A673 (cell line): ENCODE measurements around the gene CLCN5. TPM values are rescaled to one million over a fixed set of nuclear protein-coding genes. Genes with fewer than 3 reads are reported as not detected.

Experiments used
- BruUV-seq: library from RNA; stranded (reverse); fragments of 400-500 nt; replicated peaks from 2 replicates; lab custom pipeline; 2021; lab: Mats Ljungman, UMichigan
- CTCF ChIA-PET: fragments of 300-600 bp; sonication (Branson Sonifier 250); formaldehyde crosslinking; loops from one replicate; lab custom pipeline; 2022; ENCODE audit warnings: antibody characterized with exemption; lab: Charles Lee
- POLR2A ChIA-PET: fragments of 300-600 bp; sonication (Branson Sonifier 250); formaldehyde crosslinking; loops from one replicate; lab custom pipeline; 2022; ENCODE audit warnings: antibody characterized with exemption; ENCODE audit not compliant: low non-redundant PET; lab: Charles Lee
- DNase-seq: peaks from one replicate; pipeline ENCODE4 v3.0.0-alpha.2; 2015; ENCODE audit warnings: low spot score
- H3K27ac ChIP-seq: fragments of 200-600 bp; sonication (generic); 2 replicates; pipeline ENCODE4 v1.5.1; 2016; ENCODE audit warnings: mixed run types, low read depth, mild to moderate bottlenecking, mixed read lengths, antibody characterized with exemption, low read length; ENCODE audit not compliant: poor library complexity, severe bottlenecking
- H3K27me3 ChIP-seq: fragments of 200-600 bp; sonication (generic); replicated peaks from 2 replicates; pipeline ENCODE4 v1.6.1; 2017; ENCODE audit warnings: mixed run types, low read depth, mild to moderate bottlenecking, mixed read lengths, antibody characterized with exemption, low read length; ENCODE audit not compliant: insufficient read depth, poor library complexity
- H3K36me3 ChIP-seq: fragments of 200-600 bp; sonication (generic); 2 replicates; pipeline ENCODE4 v1.6.1; 2016; ENCODE audit warnings: mixed run types, mild to moderate bottlenecking, mixed read lengths, antibody characterized with exemption, low read length; ENCODE audit not compliant: insufficient read depth, poor library complexity, severe bottlenecking
- H3K4me1 ChIP-seq: fragments of 200-600 bp; sonication (generic); 2 replicates; pipeline ENCODE4 v1.6.1; 2017; ENCODE audit warnings: mixed run types, mild to moderate bottlenecking, mixed read lengths, antibody characterized with exemption, low read length; ENCODE audit not compliant: insufficient read depth, poor library complexity, severe bottlenecking
- H3K4me3 ChIP-seq: fragments of 200-600 bp; sonication (generic); 2 replicates; pipeline ENCODE4 v1.5.1; 2016; ENCODE audit warnings: low read depth, mixed run types, mild to moderate bottlenecking, mixed read lengths, low read length; ENCODE audit not compliant: poor library complexity, severe bottlenecking
- H3K9me3 ChIP-seq: fragments of 200-600 bp; sonication (generic); 2 replicates; pipeline ENCODE4 v1.6.1; 2016; ENCODE audit warnings: mixed run types, low read depth, mild to moderate bottlenecking, mixed read lengths, antibody characterized with exemption, low read length; ENCODE audit not compliant: poor library complexity, severe bottlenecking
- EZH2 ChIP-seq: fragments of 200-600 bp; sonication (generic); IDR thresholded peaks from 2 replicates; pipeline ENCODE4 v1.6.1; 2017; ENCODE audit warnings: borderline replicate concordance, low read depth, mild to moderate bottlenecking, mixed read lengths, antibody characterized with exemption, low read length; ENCODE audit not compliant: poor library complexity, severe bottlenecking
- intact Hi-C: fragments of 100-400 bp; cut with micrococcal nuclease; formaldehyde crosslinking; loops from one replicate; pipeline ENCODE4 v1.10.0; 2022; ENCODE audit not compliant: unreplicated experiment
- total RNA-seq: library from RNA; stranded (reverse); gene quantifications from 2 replicates; pipeline ENCODE4 v1.2.3, GENCODE V29; 2021
- TF ChIP-seq, protein P1 (sequence below): fragments of 300-800, 200-600 bp; sonication (generic); conservative IDR thresholded peaks from 2 replicates; pipeline ENCODE4 v1.5.1; 2017; ENCODE audit warnings: low read depth, mild to moderate bottlenecking, antibody characterized with exemption, low read length, moderate library complexity, mixed read lengths

Gene CLCN5
- total RNA-seq, 1 experiment from 2014 or later = 25.3 TPM

- no peak for DNase-seq
- no peaks in the 10 kb centered on the region for H3K36me3 ChIP-seq
- intact Hi-C loops = loop anchor here (10.0 kb wide), 2 partner anchors 172 to 672 kb away; no protein-coding TSS in a partner anchor
- no peaks in the 10 kb centered on the region for H3K9me3 ChIP-seq
- POLR2A ChIA-PET = no interaction called here
- TF ChIP-seq EZH2 = no peak
- H3K27me3 ChIP-seq = no peaks in the 10 kb centered on the region
- H3K27ac ChIP-seq = no peak overlapping the region
- H3K4me3 ChIP-seq = no peak overlapping the region
- peaks cover 3% of the 10 kb centered on the region for H3K4me1 ChIP-seq
- CTCF ChIA-PET = no interaction called here
- BruUV-seq = no TSS peak
Measured at GRCh38 chrX:49912861-49913260, 9.5 kb upstream of the CLCN5 start.

- POLR2A ChIA-PET = no interaction called here
- DNase-seq = peak; percentile 73
- CTCF ChIA-PET = no interaction called here
Measured at GRCh38 chrX:49915361-49916222, 6.8 kb upstream of the CLCN5 start.

DNA sequence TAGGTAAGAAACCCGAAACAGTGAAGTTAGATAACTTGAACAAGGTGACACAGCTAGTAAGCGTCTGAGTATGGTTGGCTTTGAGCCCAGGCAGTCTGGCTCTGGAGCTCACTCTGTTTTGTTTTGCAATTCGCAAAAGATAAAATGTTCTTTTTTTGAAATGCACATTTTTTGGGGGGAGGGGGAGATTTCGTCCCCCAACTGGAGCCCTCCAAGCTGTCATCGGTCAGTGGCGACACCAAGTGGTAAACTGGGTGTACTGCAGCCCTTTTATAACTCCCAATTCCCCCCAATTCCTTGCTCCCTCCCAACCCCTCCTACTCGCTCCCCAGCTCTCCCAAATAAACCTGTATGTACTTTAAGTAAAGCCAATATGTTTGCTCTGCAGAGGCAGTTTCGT lies 2.8 kb upstream of the CLCN5 start:
- TF ChIP-seq EZH2 = no peak
- TF ChIP-seq, protein P1, sequence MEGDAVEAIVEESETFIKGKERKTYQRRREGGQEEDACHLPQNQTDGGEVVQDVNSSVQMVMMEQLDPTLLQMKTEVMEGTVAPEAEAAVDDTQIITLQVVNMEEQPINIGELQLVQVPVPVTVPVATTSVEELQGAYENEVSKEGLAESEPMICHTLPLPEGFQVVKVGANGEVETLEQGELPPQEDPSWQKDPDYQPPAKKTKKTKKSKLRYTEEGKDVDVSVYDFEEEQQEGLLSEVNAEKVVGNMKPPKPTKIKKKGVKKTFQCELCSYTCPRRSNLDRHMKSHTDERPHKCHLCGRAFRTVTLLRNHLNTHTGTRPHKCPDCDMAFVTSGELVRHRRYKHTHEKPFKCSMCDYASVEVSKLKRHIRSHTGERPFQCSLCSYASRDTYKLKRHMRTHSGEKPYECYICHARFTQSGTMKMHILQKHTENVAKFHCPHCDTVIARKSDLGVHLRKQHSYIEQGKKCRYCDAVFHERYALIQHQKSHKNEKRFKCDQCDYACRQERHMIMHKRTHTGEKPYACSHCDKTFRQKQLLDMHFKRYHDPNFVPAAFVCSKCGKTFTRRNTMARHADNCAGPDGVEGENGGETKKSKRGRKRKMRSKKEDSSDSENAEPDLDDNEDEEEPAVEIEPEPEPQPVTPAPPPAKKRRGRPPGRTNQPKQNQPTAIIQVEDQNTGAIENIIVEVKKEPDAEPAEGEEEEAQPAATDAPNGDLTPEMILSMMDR = peak; percentile 87
- H3K36me3 ChIP-seq = no peaks in the 10 kb centered on the region
- H3K9me3 ChIP-seq = no peaks in the 10 kb centered on the region
- ChIA-PET POLR2A (no interaction called here), CTCF (interaction anchor here (2.1 kb wide), 1 partner anchor 35 kb away, joined by 10 read pairs; no protein-coding TSS in a partner anchor)
- peak; percentile 58 for DNase-seq
- H3K4me3 ChIP-seq = no peak overlapping the region
- H3K27me3 ChIP-seq = no peaks in the 10 kb centered on the region
- intact Hi-C loops = loop anchor here (5.0 to 10.0 kb wide), 5 partner anchors 37 to 765 kb away; partner anchors contain the start of genes AKAP4 and CCNB3
- H3K27ac ChIP-seq = no peak overlapping the region
- BruUV-seq = no TSS peak
- H3K4me1 ChIP-seq = peaks cover 7% of the 10 kb centered on the region

More at GRCh38 chrX:49915361-49916222, 6.8 kb upstream of the CLCN5 start:
- H3K27ac ChIP-seq = no peak overlapping the region
- TF ChIP-seq EZH2 = no peak
- TF ChIP-seq, protein P1 = peak; percentile 91
- H3K27me3 ChIP-seq = no peaks in the 10 kb centered on the region
- no TSS peak for BruUV-seq
- H3K4me3 ChIP-seq = no peak overlapping the region
- intact Hi-C loops = loop anchor here (5.0 to 10.0 kb wide), 4 partner anchors 33 to 669 kb away; partner anchors contain the start of genes AKAP4 and CCNB3
- no peaks in the 10 kb centered on the region for H3K9me3 ChIP-seq
- H3K36me3 ChIP-seq = no peaks in the 10 kb centered on the region
- H3K4me1 ChIP-seq = no peaks in the 10 kb centered on the region
